ENCODE measurements around the gene CLDN16.

CLDN16 gene

GRCh38 chr3:190381441-190381840 lies 6.5 kb upstream of the CLDN16 start:
- no peak overlapping the region for H3K4me3 ChIP-seq (ENCODE audit: low read depth in 1 of 2, low read length in 2 of 2)
- H3K27ac ChIP-seq (ENCODE audit: low read depth, low read length): no peak overlapping the region
- H3K36me3 ChIP-seq (ENCODE audit: insufficient read depth, low read length): no peaks in the 10 kb centered on the region
- no peaks in the 10 kb centered on the region for H3K4me1 ChIP-seq (ENCODE audit: insufficient read depth, low read length)
- H3K9ac ChIP-seq (ENCODE audit: low read length): no peak overlapping the region
- no peaks in the 10 kb centered on the region for H3K27me3 ChIP-seq (ENCODE audit: control insufficient read depth in 1 of 2, insufficient read depth in 2 of 2, low read length in 2 of 2)
- no peaks in the 10 kb centered on the region for H3K9me3 ChIP-seq (ENCODE audit: low read length)

GRCh38 chr3:190382082-190382481 lies 5.9 kb upstream of the CLDN16 start:
- no peak overlapping the region for H3K9ac ChIP-seq (ENCODE audit: low read length)
- H3K4me1 ChIP-seq (ENCODE audit: insufficient read depth, low read length): no peaks in the 10 kb centered on the region
- no peak overlapping the region for H3K27ac ChIP-seq (ENCODE audit: low read depth, low read length)
- no peaks in the 10 kb centered on the region for H3K27me3 ChIP-seq (ENCODE audit: control insufficient read depth in 1 of 2, insufficient read depth in 2 of 2, low read length in 2 of 2)
- H3K36me3 ChIP-seq (ENCODE audit: insufficient read depth, low read length): no peaks in the 10 kb centered on the region
- H3K9me3 ChIP-seq (ENCODE audit: low read length): no peaks in the 10 kb centered on the region
- H3K4me3 ChIP-seq (ENCODE audit: low read depth in 1 of 2, low read length in 2 of 2): no peak overlapping the region

GRCh38 chr3:190384309-190384756 lies 3.6 kb upstream of the CLDN16 start:
- Histone ChIP-seq H3K27me3 (ENCODE audit: control insufficient read depth in 1 of 2, insufficient read depth in 2 of 2, low read length in 2 of 2) (no peaks in the 10 kb centered on the region), H3K9me3 (ENCODE audit: low read length) (no peaks in the 10 kb centered on the region), H3K27ac (ENCODE audit: low read depth, low read length) (no peak overlapping the region), H3K36me3 (ENCODE audit: insufficient read depth, low read length) (no peaks in the 10 kb centered on the region), H3K9ac (ENCODE audit: low read length) (no peak overlapping the region), H3K4me3 (ENCODE audit: low read depth in 1 of 2, low read length in 2 of 2) (no peak overlapping the region), H3K4me1 (ENCODE audit: insufficient read depth, low read length) (no peaks in the 10 kb centered on the region)

DNA sequence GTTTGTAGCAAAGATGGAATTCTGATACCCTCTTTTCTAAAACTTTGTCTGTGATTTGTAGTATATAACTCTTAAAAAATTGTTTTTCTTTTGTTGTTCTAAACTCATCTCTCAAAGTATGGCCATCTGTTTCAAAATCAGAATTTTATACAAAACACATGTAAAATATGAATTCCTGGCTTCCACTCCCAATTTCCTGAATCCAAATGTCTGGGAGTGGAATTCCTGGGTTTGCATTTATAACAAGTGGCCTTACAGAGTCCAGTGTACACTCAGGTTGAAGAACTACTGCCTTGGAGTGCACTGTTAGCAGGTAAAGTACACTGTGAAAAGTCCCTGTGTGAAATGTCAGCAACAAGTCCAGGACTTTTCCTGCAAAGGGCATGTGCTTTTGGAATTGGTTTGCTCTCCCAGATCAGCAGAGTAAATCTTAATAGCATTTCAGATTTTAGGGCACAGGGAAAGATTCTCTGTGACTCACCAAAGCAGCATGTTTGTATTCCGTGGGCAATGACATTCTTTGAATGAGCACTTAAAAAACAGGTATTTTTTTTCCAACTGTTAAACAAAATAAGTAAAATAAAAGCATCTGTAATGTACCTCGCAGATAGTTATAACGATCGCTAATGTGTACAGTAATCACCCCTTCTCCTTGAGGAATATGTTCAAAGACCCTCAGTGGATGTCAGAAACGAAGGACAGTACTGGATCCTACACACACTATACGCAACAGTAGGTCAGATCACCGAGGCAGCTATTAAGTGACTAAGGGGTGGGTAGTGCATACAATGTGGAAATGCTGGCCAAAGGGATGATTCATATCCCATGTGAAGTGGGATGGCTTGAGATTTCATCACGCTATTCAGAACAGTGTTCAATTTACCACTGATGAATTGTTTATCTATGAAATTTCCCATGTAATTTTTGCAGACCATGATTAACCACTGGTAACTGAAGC lies 2.0 kb upstream of the CLDN16 start:
- no peak overlapping the region for H3K4me3 ChIP-seq (ENCODE audit: low read depth in 1 of 2, low read length in 2 of 2)
- H3K4me1 ChIP-seq (ENCODE audit: insufficient read depth, low read length): no peaks in the 10 kb centered on the region
- H3K36me3 ChIP-seq (ENCODE audit: insufficient read depth, low read length): no peaks in the 10 kb centered on the region
- no peak overlapping the region for H3K9ac ChIP-seq (ENCODE audit: low read length)
- H3K27me3 ChIP-seq (ENCODE audit: control insufficient read depth in 1 of 2, insufficient read depth in 2 of 2, low read length in 2 of 2): no peaks in the 10 kb centered on the region
- H3K27ac ChIP-seq (ENCODE audit: low read depth, low read length): no peak overlapping the region
- H3K9me3 ChIP-seq (ENCODE audit: low read length): no peaks in the 10 kb centered on the region

DNA sequence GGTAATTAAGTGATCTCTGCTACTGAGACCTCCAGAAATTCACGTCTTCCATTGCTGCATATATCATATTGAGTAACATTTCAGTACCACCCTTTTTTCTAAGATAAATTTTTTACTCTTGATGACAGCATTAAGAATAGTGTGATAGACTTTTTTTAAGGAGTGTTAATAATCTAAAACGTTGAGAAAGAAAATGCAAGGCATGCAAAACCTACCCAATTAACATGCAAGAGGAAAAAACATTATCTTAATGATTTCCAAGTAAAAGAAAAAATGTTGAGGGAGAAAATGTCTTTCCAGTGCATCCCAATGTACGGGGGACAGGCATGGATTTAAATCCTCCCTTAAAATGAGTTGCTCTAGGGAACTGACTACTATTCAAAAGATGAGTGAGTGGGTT lies 740 bp downstream of the CLDN16 start:
- Histone ChIP-seq H3K9ac (ENCODE audit: low read length) (no peak overlapping the region), H3K4me3 (ENCODE audit: low read depth in 1 of 2, low read length in 2 of 2) (no peak overlapping the region), H3K36me3 (ENCODE audit: insufficient read depth, low read length) (no peaks in the 10 kb centered on the region), H3K9me3 (ENCODE audit: low read length) (no peaks in the 10 kb centered on the region), H3K27ac (ENCODE audit: low read depth, low read length) (no peak overlapping the region), H3K4me1 (ENCODE audit: insufficient read depth, low read length) (no peaks in the 10 kb centered on the region), H3K27me3 (ENCODE audit: control insufficient read depth in 1 of 2, insufficient read depth in 2 of 2, low read length in 2 of 2) (no peaks in the 10 kb centered on the region)

DNA sequence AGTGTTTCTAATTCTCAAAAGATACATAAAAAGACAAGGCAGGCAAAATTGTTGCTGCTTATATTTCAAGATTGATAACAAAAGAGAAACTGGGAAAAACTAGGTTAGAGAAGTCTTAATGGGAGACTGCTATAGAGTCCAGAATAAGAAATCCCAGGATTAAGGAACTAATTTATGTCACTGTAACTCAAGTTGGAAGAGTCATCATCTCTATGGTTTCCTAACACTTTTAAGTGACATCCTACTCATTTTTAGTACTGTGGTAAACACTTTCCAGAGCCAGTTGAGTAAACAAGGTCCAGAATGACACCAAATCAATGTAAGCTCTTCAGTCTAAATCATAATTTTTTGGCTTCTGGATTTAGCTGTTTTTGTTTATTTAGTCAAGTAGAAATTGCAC lies 8.0 kb downstream of the CLDN16 start:
- Histone ChIP-seq H3K9ac (ENCODE audit: low read length) (no peak overlapping the region), H3K27ac (ENCODE audit: low read depth, low read length) (no peak overlapping the region), H3K9me3 (ENCODE audit: low read length) (no peaks in the 10 kb centered on the region), H3K27me3 (ENCODE audit: control insufficient read depth in 1 of 2, insufficient read depth in 2 of 2, low read length in 2 of 2) (no peaks in the 10 kb centered on the region), H3K36me3 (ENCODE audit: insufficient read depth, low read length) (no peaks in the 10 kb centered on the region), H3K4me3 (ENCODE audit: low read depth in 1 of 2, low read length in 2 of 2) (no peak overlapping the region), H3K4me1 (ENCODE audit: insufficient read depth, low read length) (no peaks in the 10 kb centered on the region)

GRCh38 chr3:190397889-190398288 lies 9.9 kb downstream of the CLDN16 start:
- Histone ChIP-seq H3K9me3 (ENCODE audit: low read length) (no peaks in the 10 kb centered on the region), H3K27me3 (ENCODE audit: control insufficient read depth in 1 of 2, insufficient read depth in 2 of 2, low read length in 2 of 2) (no peaks in the 10 kb centered on the region), H3K27ac (ENCODE audit: low read depth, low read length) (no peak overlapping the region), H3K9ac (ENCODE audit: low read length) (no peak overlapping the region), H3K36me3 (ENCODE audit: insufficient read depth, low read length) (no peaks in the 10 kb centered on the region), H3K4me3 (ENCODE audit: low read depth in 1 of 2, low read length in 2 of 2) (no peak overlapping the region), H3K4me1 (ENCODE audit: insufficient read depth, low read length) (no peaks in the 10 kb centered on the region)

DNA sequence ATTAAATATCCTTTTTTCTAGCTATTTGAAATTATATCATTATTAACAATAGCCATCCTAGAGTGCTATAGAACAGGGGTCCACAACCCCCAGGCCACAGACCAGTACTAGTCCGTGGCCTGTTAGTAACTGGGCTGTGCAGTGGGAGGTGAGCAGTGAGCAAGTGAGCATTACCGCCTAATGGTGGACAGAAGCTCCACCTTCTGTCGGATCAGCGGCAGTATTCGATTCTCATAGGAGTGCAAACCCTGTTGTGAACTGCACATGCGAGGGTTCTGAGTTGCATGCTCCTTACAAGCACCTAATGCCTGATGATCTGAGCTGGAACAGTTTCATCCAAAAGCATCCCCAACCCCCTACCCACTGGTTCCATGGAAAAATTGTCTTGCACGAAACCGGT lies 11.7 kb downstream of the CLDN16 start:
- no peaks in the 10 kb centered on the region for H3K27me3 ChIP-seq (ENCODE audit: control insufficient read depth in 1 of 2, insufficient read depth in 2 of 2, low read length in 2 of 2)
- no peak overlapping the region for H3K9ac ChIP-seq (ENCODE audit: low read length)
- no peaks in the 10 kb centered on the region for H3K4me1 ChIP-seq (ENCODE audit: insufficient read depth, low read length)
- no peaks in the 10 kb centered on the region for H3K9me3 ChIP-seq (ENCODE audit: low read length)
- H3K27ac ChIP-seq (ENCODE audit: low read depth, low read length): no peak overlapping the region
- no peaks in the 10 kb centered on the region for H3K36me3 ChIP-seq (ENCODE audit: insufficient read depth, low read length)
- H3K4me3 ChIP-seq (ENCODE audit: low read depth in 1 of 2, low read length in 2 of 2): no peak overlapping the region

DNA sequence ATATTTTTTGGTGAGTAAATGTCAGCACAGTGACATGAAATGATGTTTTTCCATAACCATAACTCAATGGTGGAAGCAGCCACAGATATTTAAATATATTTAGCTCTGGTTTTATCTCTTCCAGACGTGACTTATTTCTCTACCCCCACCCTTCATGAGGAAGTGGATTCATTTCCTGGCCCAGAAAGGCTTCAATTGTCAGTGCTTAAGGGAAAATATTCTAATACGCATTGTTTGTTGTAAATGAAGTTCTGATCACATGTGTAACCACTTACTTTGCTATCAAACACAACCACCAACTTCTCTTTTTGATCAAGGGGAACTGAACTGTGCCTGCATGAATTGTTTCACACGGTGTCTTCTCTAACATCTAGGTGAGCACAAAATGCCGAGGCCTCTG lies 14.0 kb downstream of the CLDN16 start:
- Histone ChIP-seq H3K4me3 (ENCODE audit: low read depth in 1 of 2, low read length in 2 of 2) (no peak overlapping the region), H3K9me3 (ENCODE audit: low read length) (no peaks in the 10 kb centered on the region), H3K4me1 (ENCODE audit: insufficient read depth, low read length) (no peaks in the 10 kb centered on the region), H3K9ac (ENCODE audit: low read length) (no peak overlapping the region), H3K36me3 (ENCODE audit: insufficient read depth, low read length) (no peaks in the 10 kb centered on the region), H3K27me3 (ENCODE audit: control insufficient read depth in 1 of 2, insufficient read depth in 2 of 2, low read length in 2 of 2) (no peaks in the 10 kb centered on the region), H3K27ac (ENCODE audit: low read depth, low read length) (no peak overlapping the region)

- H3K9me3 ChIP-seq (ENCODE audit: low read length): no peaks in the 10 kb centered on the region
- no peak overlapping the region for H3K9ac ChIP-seq (ENCODE audit: low read length)
- H3K4me3 ChIP-seq (ENCODE audit: low read depth in 1 of 2, low read length in 2 of 2): no peak overlapping the region
- no peaks in the 10 kb centered on the region for H3K4me1 ChIP-seq (ENCODE audit: insufficient read depth, low read length)
- H3K27me3 ChIP-seq (ENCODE audit: control insufficient read depth in 1 of 2, insufficient read depth in 2 of 2, low read length in 2 of 2): no peaks in the 10 kb centered on the region
- no peaks in the 10 kb centered on the region for H3K36me3 ChIP-seq (ENCODE audit: insufficient read depth, low read length)
- H3K27ac ChIP-seq (ENCODE audit: low read depth, low read length): no peak overlapping the region
Measured at GRCh38 chr3:190404715-190405114, 16.8 kb downstream of the CLDN16 start.

GRCh38 chr3:190414297-190414696 lies 26.3 kb downstream of the CLDN16 start:
- H3K4me1 ChIP-seq (ENCODE audit: insufficient read depth, low read length): no peaks in the 10 kb centered on the region
- no peak overlapping the region for H3K9ac ChIP-seq (ENCODE audit: low read length)
- H3K4me3 ChIP-seq (ENCODE audit: low read depth in 1 of 2, low read length in 2 of 2): no peak overlapping the region
- H3K27me3 ChIP-seq (ENCODE audit: control insufficient read depth in 1 of 2, insufficient read depth in 2 of 2, low read length in 2 of 2): no peaks in the 10 kb centered on the region
- no peaks in the 10 kb centered on the region for H3K9me3 ChIP-seq (ENCODE audit: low read length)
- H3K36me3 ChIP-seq (ENCODE audit: insufficient read depth, low read length): no peaks in the 10 kb centered on the region
- H3K27ac ChIP-seq (ENCODE audit: low read depth, low read length): no peak overlapping the region

GRCh38 chr3:190424108-190424477 lies 36.1 kb downstream of the CLDN16 start:
- Histone ChIP-seq H3K9me3 (ENCODE audit: low read length) (no peaks in the 10 kb centered on the region), H3K4me3 (ENCODE audit: low read depth in 1 of 2, low read length in 2 of 2) (no peak overlapping the region), H3K9ac (ENCODE audit: low read length) (no peak overlapping the region), H3K27ac (ENCODE audit: low read depth, low read length) (no peak overlapping the region), H3K27me3 (ENCODE audit: control insufficient read depth in 1 of 2, insufficient read depth in 2 of 2, low read length in 2 of 2) (no peaks in the 10 kb centered on the region), H3K36me3 (ENCODE audit: insufficient read depth, low read length) (no peaks in the 10 kb centered on the region), H3K4me1 (ENCODE audit: insufficient read depth, low read length) (no peaks in the 10 kb centered on the region)

Data from muscle layer of colon (tissue), 2 donors.